RWPE1 (cell line): ENCODE results near the gene MAGIX.

ENCODE experiments used
- CTCF ChIA-PET: fragments of 350-600 bp; sonication (Branson Sonifier 250); formaldehyde crosslinking; extraction: SDS; loops from one replicate; lab custom pipeline; 2021; lab: Yijun Ruan, JAX
- POLR2A ChIA-PET: fragments of 400-600 bp; formaldehyde crosslinking; extraction: SDS; loops from one replicate; lab custom pipeline; 2020; ENCODE audit warnings: antibody characterized with exemption; ENCODE audit not compliant: low non-redundant PET; lab: Yijun Ruan, JAX
- DNase-seq: peaks from one replicate; pipeline ENCODE4 v3.0.0; 2012; ENCODE audit warnings: low spot score
- H3K27ac ChIP-seq: fragments of 450-650 bp; 2 replicates; pipeline ENCODE4 v1.5.1; 2017
- TF ChIP-seq, protein P1 (sequence below): fragments of 450-650 bp; conservative IDR thresholded peaks from 2 replicates; pipeline ENCODE4 v1.5.1; 2017; ENCODE audit warnings: low read depth, mild to moderate bottlenecking

MAGIX gene

DNA sequence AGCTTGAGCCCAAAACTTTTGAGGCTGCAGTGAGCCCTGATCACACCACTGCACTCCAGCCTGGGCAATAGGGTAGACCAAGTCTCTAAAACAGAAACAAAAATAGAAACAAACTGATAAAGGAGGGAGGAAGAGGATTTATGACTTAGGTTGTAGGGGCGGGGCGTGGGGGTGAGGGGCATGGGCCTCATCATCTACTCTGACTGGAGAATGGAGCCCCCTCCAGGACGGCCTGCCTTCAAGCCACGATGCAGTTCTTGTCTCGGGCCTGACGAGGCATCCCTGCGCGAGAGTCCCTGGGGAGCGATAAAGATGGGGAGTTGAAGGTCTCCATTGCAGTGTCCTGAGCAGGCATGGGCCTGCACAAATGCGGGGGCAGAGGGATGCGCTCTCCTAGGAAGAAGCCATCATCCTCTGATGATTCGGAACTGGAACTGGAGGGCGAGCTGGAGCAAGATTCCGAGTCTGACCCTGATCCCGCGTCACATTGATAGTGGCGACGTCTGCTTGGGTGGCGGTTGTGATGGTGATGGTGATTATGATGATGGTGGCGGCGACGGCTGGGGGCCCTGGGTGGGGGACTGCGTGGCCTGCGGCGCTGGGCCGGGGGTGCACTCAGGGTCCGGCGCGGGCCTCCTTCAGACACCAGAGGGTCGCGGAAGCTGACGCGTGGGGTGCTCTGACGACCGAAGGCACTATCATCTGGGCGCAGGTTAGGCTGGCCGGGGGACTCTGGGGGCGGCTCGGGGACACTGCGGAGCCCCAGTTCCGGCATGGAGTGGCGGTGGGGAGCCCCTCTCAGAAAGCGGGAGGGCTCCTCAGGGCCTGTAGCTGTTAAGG lies 13.1 kb downstream of the MAGIX start:
- TF ChIP-seq, protein P1, sequence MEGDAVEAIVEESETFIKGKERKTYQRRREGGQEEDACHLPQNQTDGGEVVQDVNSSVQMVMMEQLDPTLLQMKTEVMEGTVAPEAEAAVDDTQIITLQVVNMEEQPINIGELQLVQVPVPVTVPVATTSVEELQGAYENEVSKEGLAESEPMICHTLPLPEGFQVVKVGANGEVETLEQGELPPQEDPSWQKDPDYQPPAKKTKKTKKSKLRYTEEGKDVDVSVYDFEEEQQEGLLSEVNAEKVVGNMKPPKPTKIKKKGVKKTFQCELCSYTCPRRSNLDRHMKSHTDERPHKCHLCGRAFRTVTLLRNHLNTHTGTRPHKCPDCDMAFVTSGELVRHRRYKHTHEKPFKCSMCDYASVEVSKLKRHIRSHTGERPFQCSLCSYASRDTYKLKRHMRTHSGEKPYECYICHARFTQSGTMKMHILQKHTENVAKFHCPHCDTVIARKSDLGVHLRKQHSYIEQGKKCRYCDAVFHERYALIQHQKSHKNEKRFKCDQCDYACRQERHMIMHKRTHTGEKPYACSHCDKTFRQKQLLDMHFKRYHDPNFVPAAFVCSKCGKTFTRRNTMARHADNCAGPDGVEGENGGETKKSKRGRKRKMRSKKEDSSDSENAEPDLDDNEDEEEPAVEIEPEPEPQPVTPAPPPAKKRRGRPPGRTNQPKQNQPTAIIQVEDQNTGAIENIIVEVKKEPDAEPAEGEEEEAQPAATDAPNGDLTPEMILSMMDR: no peak
- POLR2A ChIA-PET: interaction anchor here (1.0 to 1.1 kb wide), 2 partner anchors 9 kb away, joined by 3 to 4 read pairs; no protein-coding TSS in a partner anchor
- DNase-seq: no peak
- CTCF ChIA-PET: no interaction called here
- H3K27ac ChIP-seq: peak overlapping the region; percentile 97

DNA sequence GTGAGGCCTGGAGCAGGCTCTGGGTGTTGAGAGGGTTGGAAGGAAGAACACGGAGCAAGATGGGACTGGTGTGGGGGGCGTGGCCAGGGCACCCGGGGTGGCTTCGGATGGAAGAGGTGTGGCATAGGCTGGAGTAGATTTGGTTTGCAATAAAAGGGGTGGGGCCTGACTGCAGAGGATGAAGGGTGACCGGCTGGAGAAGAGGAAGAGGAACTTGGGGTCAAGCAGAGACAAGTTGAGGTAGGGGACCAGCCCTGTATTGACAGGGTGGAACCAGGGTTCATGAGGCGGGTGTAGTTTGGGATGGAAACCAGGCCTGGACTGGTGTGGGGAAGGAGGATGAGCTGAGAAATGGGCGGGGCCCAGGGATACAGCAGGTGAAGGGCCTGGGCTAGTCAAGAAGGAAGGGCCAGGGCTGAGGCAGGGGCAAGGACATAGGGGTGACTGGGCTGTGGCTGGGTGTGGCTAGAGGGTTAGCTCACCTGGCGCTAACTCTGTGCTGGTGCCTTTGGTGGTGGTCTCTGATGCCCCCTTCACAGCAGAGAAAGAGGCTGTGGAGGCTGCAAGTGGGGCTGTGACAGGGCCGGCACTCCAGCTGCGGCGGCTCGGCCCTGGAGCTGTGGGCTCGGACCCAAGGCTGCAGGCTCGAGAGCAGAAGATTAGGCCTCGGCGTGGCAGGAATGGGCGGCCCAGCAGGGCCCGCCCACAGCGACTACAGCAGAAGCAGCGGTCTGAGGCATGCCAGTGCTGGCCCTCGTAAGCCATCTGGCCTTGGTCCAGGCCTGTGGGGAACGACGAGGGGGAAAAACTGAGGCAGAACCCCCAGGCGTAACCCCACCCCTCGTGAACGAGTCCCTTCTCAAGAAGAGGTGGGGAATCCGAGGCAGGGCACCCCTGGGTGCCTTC lies 14.1 kb downstream of the MAGIX start:
- ChIA-PET CTCF (no interaction called here), POLR2A (interaction anchor here (1.0 to 1.5 kb wide), 3 partner anchors 8 to 14 kb away, joined by 3 to 6 read pairs (median 4); no protein-coding TSS in a partner anchor)
- TF ChIP-seq, protein P1: no peak
- peak; percentile 67 for DNase-seq
- H3K27ac ChIP-seq: peak overlapping the region; percentile 97

- TF ChIP-seq, protein P1: no peak
- POLR2A ChIA-PET: interaction anchor here (1.5 kb wide), 1 partner anchor 13 kb away, joined by 6 read pairs; no protein-coding TSS in a partner anchor
- peak overlapping the region; percentile 97 for H3K27ac ChIP-seq
- DNase-seq: no peak
- CTCF ChIA-PET: no interaction called here
Measured at GRCh38 chrX:49177338-49177833, 14.8 kb downstream of the MAGIX start.

DNA sequence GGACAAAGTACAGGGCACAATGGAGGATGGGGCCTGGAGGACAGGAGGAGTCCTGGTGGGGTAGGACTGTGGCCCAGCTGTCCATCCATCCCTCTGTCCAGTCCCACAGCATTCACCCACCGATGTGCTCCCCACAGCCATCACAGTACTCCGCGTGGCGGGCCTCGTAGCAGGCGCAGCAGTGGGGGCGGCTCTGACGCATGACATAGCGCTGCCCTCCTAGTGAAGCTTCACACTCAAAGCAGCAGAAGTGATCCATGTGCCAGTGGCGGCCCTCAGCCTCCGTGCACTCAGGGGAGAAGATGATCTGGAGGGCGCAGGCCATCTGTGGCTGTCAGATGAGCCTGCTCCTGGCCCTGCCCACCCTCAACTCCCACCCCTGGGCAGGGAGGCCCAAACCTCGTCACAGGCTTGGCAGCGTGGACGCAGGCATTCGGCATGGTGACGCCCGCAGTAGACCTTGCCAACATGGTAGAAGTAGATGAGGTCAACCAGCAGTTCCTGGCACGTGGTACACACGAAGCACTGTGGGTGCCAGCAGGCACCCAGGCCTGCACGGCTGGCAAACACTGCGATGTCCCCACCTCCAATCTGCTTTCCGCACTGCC lies 15.4 kb downstream of the MAGIX start:
- ChIA-PET CTCF (no interaction called here), POLR2A (interaction anchor here (1.5 kb wide), 1 partner anchor 13 kb away, joined by 6 read pairs; no protein-coding TSS in a partner anchor)
- no peak for DNase-seq
- TF ChIP-seq, protein P1: no peak
- H3K27ac ChIP-seq: peak overlapping the region; percentile 97

GRCh38 chrX:49178537-49178936 lies 16.0 kb downstream of the MAGIX start:
- ChIA-PET POLR2A (no interaction called here), CTCF (no interaction called here)
- peak overlapping the region; percentile 97 for H3K27ac ChIP-seq
- TF ChIP-seq, protein P1: no peak
- DNase-seq: no peak

GRCh38 chrX:49179358-49179757 lies 16.8 kb downstream of the MAGIX start:
- H3K27ac ChIP-seq: peak overlapping the region; percentile 97
- TF ChIP-seq, protein P1: no peak
- POLR2A ChIA-PET: interaction anchor here (0.7 kb wide), 1 partner anchor 24 kb away, joined by 12 read pairs; no protein-coding TSS in a partner anchor
- CTCF ChIA-PET: no interaction called here
- no peak for DNase-seq
